Measurements from ENCODE around the gene PITX1.
A peak's percentile ranks its signal among the peaks of the same experiment; 100 is the strongest.

PITX1 gene

GRCh38 chr5:135018457-135018856 is 15.6 kb downstream of the PITX1 start:
- DNase-seq (ENCODE audit: low read depth) = no peak
- no peak overlapping the region for H3K4me3 ChIP-seq (ENCODE audit: low read depth, low read length)
- no peak for TF ChIP-seq CTCF (IDR thresholded peaks at IDR 0.05; ENCODE audit: control insufficient read depth, extremely low read depth, insufficient read depth)

GRCh38 chr5:135016861-135017290 is 17.2 kb downstream of the PITX1 start:
- no peak for TF ChIP-seq CTCF (IDR thresholded peaks at IDR 0.05; ENCODE audit: control insufficient read depth, extremely low read depth, insufficient read depth)
- H3K4me3 ChIP-seq (ENCODE audit: low read depth, low read length) = no peak overlapping the region
- no peak for DNase-seq (ENCODE audit: low read depth)

DNA sequence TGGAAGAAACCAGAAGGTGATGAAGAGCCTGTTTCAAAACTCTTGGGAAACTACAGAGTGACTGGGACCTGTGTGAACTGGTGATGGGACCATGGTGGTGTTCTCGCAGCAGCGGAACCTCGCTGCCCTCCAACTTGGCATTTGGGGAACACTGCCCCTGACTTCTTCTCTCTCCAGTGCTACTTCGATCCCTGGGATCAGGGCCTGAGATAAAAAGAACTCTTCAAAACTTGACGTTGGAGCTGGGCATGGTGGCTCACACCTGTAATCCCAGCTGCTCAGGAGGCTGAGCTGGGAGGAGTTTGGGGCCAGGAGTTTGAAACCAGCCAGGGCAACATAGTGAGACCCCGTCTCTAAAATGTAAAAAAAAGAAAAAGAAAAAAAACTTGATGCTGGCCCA is 18.1 kb downstream of the PITX1 start:
- no peak overlapping the region for H3K4me3 ChIP-seq (ENCODE audit: low read depth, low read length)
- no peak for DNase-seq (ENCODE audit: low read depth)
- no peak for TF ChIP-seq CTCF (IDR thresholded peaks at IDR 0.05; ENCODE audit: control insufficient read depth, extremely low read depth, insufficient read depth)

DNA sequence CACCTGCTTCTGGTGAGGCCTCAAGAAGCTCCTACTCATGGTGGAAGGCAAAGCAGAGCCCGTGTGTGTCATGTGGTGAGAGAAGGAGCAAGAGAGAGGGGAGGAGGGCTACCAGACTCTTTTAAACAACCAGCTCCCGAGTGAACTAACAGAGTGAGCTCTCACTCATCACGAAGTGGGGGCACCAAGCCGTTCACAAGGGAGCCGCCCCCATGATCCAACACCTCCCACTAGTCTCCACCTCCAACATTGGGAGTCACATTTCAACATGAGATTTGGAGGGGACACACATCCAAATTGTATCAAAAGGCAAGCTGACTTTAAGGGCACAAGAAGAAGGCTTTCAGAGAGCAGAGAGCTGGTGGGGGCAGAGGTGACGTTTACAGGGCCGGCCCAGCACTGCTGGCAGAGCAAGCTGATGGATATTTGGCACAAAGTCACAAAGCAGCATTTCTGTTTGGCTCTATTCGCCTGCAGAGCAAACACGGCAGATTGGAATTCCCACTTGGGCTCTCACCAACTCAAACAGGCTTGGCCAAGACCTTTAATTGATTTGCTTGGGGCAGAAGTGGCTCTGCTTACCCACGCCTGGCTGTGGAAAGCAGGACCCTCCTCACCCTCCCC is 20.0 kb downstream of the PITX1 start:
- TF ChIP-seq CTCF (IDR thresholded peaks at IDR 0.05; ENCODE audit: control insufficient read depth, extremely low read depth, insufficient read depth) = no peak
- no peak overlapping the region for H3K4me3 ChIP-seq (ENCODE audit: low read depth, low read length)
- DNase-seq (ENCODE audit: low read depth) = peak; percentile 96

GRCh38 chr5:135013445-135013844 is 20.6 kb downstream of the PITX1 start:
- no peak for TF ChIP-seq CTCF (IDR thresholded peaks at IDR 0.05; ENCODE audit: control insufficient read depth, extremely low read depth, insufficient read depth)
- no peak for DNase-seq (ENCODE audit: low read depth)
- no peak overlapping the region for H3K4me3 ChIP-seq (ENCODE audit: low read depth, low read length)

DNA sequence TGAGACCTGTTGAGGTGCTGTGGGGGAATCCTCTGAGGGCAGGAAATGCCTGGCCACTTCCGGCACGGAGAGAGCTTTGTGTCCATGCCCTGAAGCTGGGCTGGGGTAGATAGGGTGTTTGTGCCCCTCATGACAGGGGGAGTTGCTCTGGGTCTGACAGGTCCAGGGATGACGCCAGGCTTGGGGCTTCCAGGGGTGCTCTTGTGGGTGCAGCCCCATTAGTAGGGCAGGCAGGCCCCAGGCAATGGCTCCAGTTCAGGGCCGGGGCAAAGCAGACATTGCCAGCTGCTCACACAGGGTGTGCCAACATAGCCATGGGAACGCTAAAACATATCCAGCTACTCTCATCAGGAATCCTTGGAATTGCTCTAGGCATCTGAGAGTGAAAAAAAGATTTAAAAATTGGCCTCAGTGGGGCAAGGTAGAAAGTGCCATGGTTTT is 21.1 kb downstream of the PITX1 start:
- no peak for DNase-seq (ENCODE audit: low read depth)
- H3K4me3 ChIP-seq (ENCODE audit: low read depth, low read length) = no peak overlapping the region
- no peak for TF ChIP-seq CTCF (IDR thresholded peaks at IDR 0.05; ENCODE audit: control insufficient read depth, extremely low read depth, insufficient read depth)

- no peak for TF ChIP-seq CTCF (IDR thresholded peaks at IDR 0.05; ENCODE audit: control insufficient read depth, extremely low read depth, insufficient read depth)
Measured at GRCh38 chr5:135012033-135012588, 21.9 kb downstream of the PITX1 start.

More at GRCh38 chr5:135012033-135012588, 21.9 kb downstream of the PITX1 start:
- no peak for DNase-seq (ENCODE audit: low read depth)
- no peak overlapping the region for H3K4me3 ChIP-seq (ENCODE audit: low read depth, low read length)

Measured in LNCaP clone FGC (cell line).